ENCODE results near the gene RGS7. TPM values are rescaled to one million over a fixed set of nuclear protein-coding genes. Genes with fewer than 3 reads are reported as not detected.

The RGS7 gene
- polyA plus RNA-seq, 3 donors from 2014 or later: not detected

GRCh38 chr1:240734001-240734400 is 623.0 kb downstream of the RGS7 start:
- no peaks in the 10 kb centered on the region for H3K4me1 Mint-ChIP-seq
- no peak overlapping the region for H3K4me3 Mint-ChIP-seq
- peaks cover 0 to 5% (median 0%) of the 10 kb centered on the region in 3 donors for H3K27me3 Mint-ChIP-seq (ENCODE audit: low read depth in 3 of 3)
- peaks cover 0 to 2% (median 0%) of the 10 kb centered on the region in 6 donors for H3K9me3 Mint-ChIP-seq
- no peak overlapping the region for H3K27ac Mint-ChIP-seq
- DNase-seq: no peak
- H3K36me3 Mint-ChIP-seq: no peaks in the 10 kb centered on the region

GRCh38 chr1:240732390-240732789 is 624.6 kb downstream of the RGS7 start:
- Mint-ChIP-seq H3K4me1 (no peaks in the 10 kb centered on the region), H3K36me3 (no peaks in the 10 kb centered on the region), H3K27ac (no peak overlapping the region), H3K4me3 (no peak overlapping the region), H3K9me3 (peaks cover 0 to 2% (median 0%) of the 10 kb centered on the region in 6 donors), H3K27me3 (ENCODE audit: low read depth in 3 of 3) (peaks cover 0 to 8% (median 2%) of the 10 kb centered on the region in 3 donors)
- DNase-seq: no peak

Other genes with a start within 250 kb of the RGS7 start
- gene FH, start 162.6 kb upstream of the RGS7 start, polyA plus RNA-seq: 10 to 100 TPM; 27.8 to 33.4 (median 28.5) TPM
- not detected for gene KMO, start 175.2 kb upstream of the RGS7 start, polyA plus RNA-seq

All from immature natural killer cell (primary cell).